ENCODE data around the gene NEK6. TPM values are rescaled to one million over a fixed set of nuclear protein-coding genes. Genes with fewer than 3 reads are reported as not detected.

Gene NEK6
- total RNA-seq, 5 donors from 2014 or later (not counting 1 experiment from before 2014, with no cell fraction given): 5.9 to 12.5 (median 10.4) TPM

GRCh38 chr9:124333203-124333579 is 75.4 kb downstream of the NEK6 start:
- DNase-seq (no peak), ATAC-seq (replicated peaks in 1 of 4) (no peak)
- H3K4me1 ChIP-seq (ENCODE audit: control insufficient read depth in 1 of 2, extremely low read depth in 1 of 2, insufficient read depth in 2 of 2, low read length in 2 of 2): no peaks in the 10 kb centered on the region
- WGBS (ENCODE audit: insufficient coverage): 100% methylated on average over 2 of the region's 7 CpGs
- no peaks in the 10 kb centered on the region for H3K4me1 Mint-ChIP-seq
- ChIA-PET CTCF (no interaction called here), POLR2A (no interaction called here)
- peaks cover 22% of the 10 kb centered on the region for H3K36me3 Mint-ChIP-seq
- no peak overlapping the region for H3K4me3 ChIP-seq (ENCODE audit: control insufficient read depth in 1 of 2, extremely low read depth in 1 of 2, low read length in 1 of 2)
- no peak overlapping the region for H3K27ac ChIP-seq (ENCODE audit: low read length)
- H3K27me3 Mint-ChIP-seq: no peaks in the 10 kb centered on the region
- no peak overlapping the region for H3K4me3 Mint-ChIP-seq
- no peak overlapping the region for H3K27ac Mint-ChIP-seq
- H3K36me3 ChIP-seq (ENCODE audit: control insufficient read depth in 2 of 2, extremely low read depth in 1 of 2, insufficient read depth in 1 of 2, low read length in 1 of 2): peaks cover 0 to 7% of the 10 kb centered on the region in 2 donors
- peaks cover 0 to 6% (median 1%) of the 10 kb centered on the region in 3 donors for H3K9me3 Mint-ChIP-seq
- no peaks in the 10 kb centered on the region for H3K9me3 ChIP-seq
- no peaks in the 10 kb centered on the region for H3K27me3 ChIP-seq (replicated peaks in 1 of 2; ENCODE audit: control insufficient read depth in 2 of 2, extremely low read depth in 1 of 2, insufficient read depth in 2 of 2, low read length in 1 of 2)

GRCh38 chr9:124334568-124335319 is 77.0 kb downstream of the NEK6 start:
- H3K4me1 ChIP-seq (ENCODE audit: control insufficient read depth in 1 of 2, extremely low read depth in 1 of 2, insufficient read depth in 2 of 2, low read length in 2 of 2): no peaks in the 10 kb centered on the region
- no peak overlapping the region for H3K27ac ChIP-seq (ENCODE audit: low read length)
- Mint-ChIP-seq H3K4me3 (no peak overlapping the region), H3K4me1 (no peaks in the 10 kb centered on the region), H3K27me3 (no peaks in the 10 kb centered on the region), H3K36me3 (peaks cover 26% of the 10 kb centered on the region), H3K27ac (no peak overlapping the region), H3K9me3 (peaks cover 0 to 6% (median 6%) of the 10 kb centered on the region in 3 donors)
- peaks cover 0 to 2% of the 10 kb centered on the region in 2 donors for H3K36me3 ChIP-seq (ENCODE audit: control insufficient read depth in 2 of 2, extremely low read depth in 1 of 2, insufficient read depth in 1 of 2, low read length in 1 of 2)
- CTCF ChIA-PET: no interaction called here
- ATAC-seq (replicated peaks in 1 of 4) (no peak), DNase-seq (no peak)
- no peaks in the 10 kb centered on the region for H3K27me3 ChIP-seq (replicated peaks in 1 of 2; ENCODE audit: control insufficient read depth in 2 of 2, extremely low read depth in 1 of 2, insufficient read depth in 2 of 2, low read length in 1 of 2)
- no peaks in the 10 kb centered on the region for H3K9me3 ChIP-seq
- no peak overlapping the region for H3K4me3 ChIP-seq (ENCODE audit: control insufficient read depth in 1 of 2, extremely low read depth in 1 of 2, low read length in 1 of 2)
- 94% methylated on average over 10 of the region's 15 CpGs for WGBS (ENCODE audit: insufficient coverage)
- POLR2A ChIA-PET: no interaction called here

GRCh38 chr9:124335320-124335707 is 77.6 kb downstream of the NEK6 start:
- peaks cover 0 to 2% of the 10 kb centered on the region in 2 donors for H3K36me3 ChIP-seq (ENCODE audit: control insufficient read depth in 2 of 2, extremely low read depth in 1 of 2, insufficient read depth in 1 of 2, low read length in 1 of 2)
- ATAC-seq (replicated peaks in 1 of 4) (no peak), DNase-seq (no peak)
- Mint-ChIP-seq H3K4me1 (no peaks in the 10 kb centered on the region), H3K36me3 (peaks cover 26% of the 10 kb centered on the region), H3K27me3 (no peaks in the 10 kb centered on the region), H3K27ac (no peak overlapping the region), H3K4me3 (no peak overlapping the region), H3K9me3 (peaks cover 0 to 6% (median 6%) of the 10 kb centered on the region in 3 donors)
- no peaks in the 10 kb centered on the region for H3K9me3 ChIP-seq
- ChIA-PET POLR2A (no interaction called here), CTCF (no interaction called here)
- WGBS (ENCODE audit: insufficient coverage): 87% methylated on average over 14 of the region's 14 CpGs
- no peak overlapping the region for H3K4me3 ChIP-seq (ENCODE audit: control insufficient read depth in 1 of 2, extremely low read depth in 1 of 2, low read length in 1 of 2)
- H3K27ac ChIP-seq (ENCODE audit: low read length): no peak overlapping the region
- H3K27me3 ChIP-seq (replicated peaks in 1 of 2; ENCODE audit: control insufficient read depth in 2 of 2, extremely low read depth in 1 of 2, insufficient read depth in 2 of 2, low read length in 1 of 2): no peaks in the 10 kb centered on the region
- H3K4me1 ChIP-seq (ENCODE audit: control insufficient read depth in 1 of 2, extremely low read depth in 1 of 2, insufficient read depth in 2 of 2, low read length in 2 of 2): no peaks in the 10 kb centered on the region

- WGBS (ENCODE audit: insufficient coverage): 100% methylated on average over 1 of the region's 5 CpGs
- H3K9me3 Mint-ChIP-seq: peaks cover 0 to 6% (median 6%) of the 10 kb centered on the region in 3 donors
- H3K27ac ChIP-seq (ENCODE audit: low read length): no peak overlapping the region
- no peak overlapping the region for H3K27ac Mint-ChIP-seq
- no peaks in the 10 kb centered on the region for H3K4me1 Mint-ChIP-seq
- DNase-seq (no peak), ATAC-seq (replicated peaks in 1 of 4) (no peak)
- H3K4me1 ChIP-seq (ENCODE audit: control insufficient read depth in 1 of 2, extremely low read depth in 1 of 2, insufficient read depth in 2 of 2, low read length in 2 of 2): no peaks in the 10 kb centered on the region
- no peaks in the 10 kb centered on the region for H3K27me3 ChIP-seq (replicated peaks in 1 of 2; ENCODE audit: control insufficient read depth in 2 of 2, extremely low read depth in 1 of 2, insufficient read depth in 2 of 2, low read length in 1 of 2)
- no peak overlapping the region for H3K4me3 ChIP-seq (ENCODE audit: control insufficient read depth in 1 of 2, extremely low read depth in 1 of 2, low read length in 1 of 2)
- H3K36me3 Mint-ChIP-seq: peaks cover 26% of the 10 kb centered on the region
- H3K9me3 ChIP-seq: no peaks in the 10 kb centered on the region
- peaks cover 0 to 4% of the 10 kb centered on the region in 2 donors for H3K36me3 ChIP-seq (ENCODE audit: control insufficient read depth in 2 of 2, extremely low read depth in 1 of 2, insufficient read depth in 1 of 2, low read length in 1 of 2)
- POLR2A ChIA-PET: no interaction called here
- no peaks in the 10 kb centered on the region for H3K27me3 Mint-ChIP-seq
- CTCF ChIA-PET: no interaction called here
- H3K4me3 Mint-ChIP-seq: no peak overlapping the region
Observed at GRCh38 chr9:124337562-124337961, 79.8 kb downstream of the NEK6 start.

GRCh38 chr9:124339603-124340146 is 81.9 kb downstream of the NEK6 start:
- Mint-ChIP-seq H3K4me3 (no peak overlapping the region), H3K27ac (no peak overlapping the region), H3K36me3 (peaks cover 24% of the 10 kb centered on the region), H3K27me3 (no peaks in the 10 kb centered on the region), H3K4me1 (no peaks in the 10 kb centered on the region), H3K9me3 (peaks cover 0 to 6% (median 6%) of the 10 kb centered on the region in 3 donors)
- Histone ChIP-seq H3K4me1 (ENCODE audit: control insufficient read depth in 1 of 2, extremely low read depth in 1 of 2, insufficient read depth in 2 of 2, low read length in 2 of 2) (no peaks in the 10 kb centered on the region), H3K27ac (ENCODE audit: low read length) (no peak overlapping the region), H3K9me3 (no peaks in the 10 kb centered on the region), H3K4me3 (ENCODE audit: control insufficient read depth in 1 of 2, extremely low read depth in 1 of 2, low read length in 1 of 2) (no peak overlapping the region), H3K36me3 (ENCODE audit: control insufficient read depth in 2 of 2, extremely low read depth in 1 of 2, insufficient read depth in 1 of 2, low read length in 1 of 2) (peaks cover 4 to 6% of the 10 kb centered on the region in 2 donors), H3K27me3 (replicated peaks in 1 of 2; ENCODE audit: control insufficient read depth in 2 of 2, extremely low read depth in 1 of 2, insufficient read depth in 2 of 2, low read length in 1 of 2) (no peaks in the 10 kb centered on the region)
- POLR2A ChIA-PET: no interaction called here
- WGBS (ENCODE audit: insufficient coverage): 98% methylated on average over 9 of the region's 13 CpGs
- DNase-seq: no peak
- no peak for ATAC-seq (replicated peaks in 1 of 4)
- CTCF ChIA-PET: no interaction called here

GRCh38 chr9:124340219-124341069 is 82.7 kb downstream of the NEK6 start:
- Mint-ChIP-seq H3K36me3 (peaks cover 19% of the 10 kb centered on the region), H3K4me1 (no peaks in the 10 kb centered on the region), H3K27me3 (no peaks in the 10 kb centered on the region), H3K9me3 (peaks cover 0 to 6% (median 6%) of the 10 kb centered on the region in 3 donors), H3K27ac (no peak overlapping the region), H3K4me3 (no peak overlapping the region)
- H3K27me3 ChIP-seq (replicated peaks in 1 of 2; ENCODE audit: control insufficient read depth in 2 of 2, extremely low read depth in 1 of 2, insufficient read depth in 2 of 2, low read length in 1 of 2): no peaks in the 10 kb centered on the region
- H3K4me1 ChIP-seq (ENCODE audit: control insufficient read depth in 1 of 2, extremely low read depth in 1 of 2, insufficient read depth in 2 of 2, low read length in 2 of 2): no peaks in the 10 kb centered on the region
- peaks cover 4 to 6% of the 10 kb centered on the region in 2 donors for H3K36me3 ChIP-seq (ENCODE audit: control insufficient read depth in 2 of 2, extremely low read depth in 1 of 2, insufficient read depth in 1 of 2, low read length in 1 of 2)
- POLR2A ChIA-PET: no interaction called here
- ATAC-seq (replicated peaks in 1 of 4) (no peak), DNase-seq (no peak)
- no peaks in the 10 kb centered on the region for H3K9me3 ChIP-seq
- CTCF ChIA-PET: no interaction called here
- H3K27ac ChIP-seq (ENCODE audit: low read length): no peak overlapping the region
- no peak overlapping the region for H3K4me3 ChIP-seq (ENCODE audit: control insufficient read depth in 1 of 2, extremely low read depth in 1 of 2, low read length in 1 of 2)
- WGBS (ENCODE audit: insufficient coverage): 87% methylated on average over 15 of the region's 18 CpGs
